KMS-11 (cell line): ENCODE results near the gene TEKT3.

Experiments used
- H2AFZ ChIP-seq: fragments of 200-600 bp; sonication (generic); 2 replicates; pipeline ENCODE4 v1.6.1; 2016; ENCODE audit warnings: antibody characterized with exemption, mixed run types, low read depth
- H3K27ac ChIP-seq: fragments of 200-600 bp; sonication (generic); 2 replicates; pipeline ENCODE4 v1.6.1; 2016; ENCODE audit warnings: mild to moderate bottlenecking, mixed run types
- H3K27me3 ChIP-seq: fragments of 200-600 bp; sonication (generic); 2 replicates; pipeline ENCODE4 v1.6.1; 2017; ENCODE audit warnings: mild to moderate bottlenecking, low read depth, mixed run types, moderate library complexity; ENCODE audit not compliant: insufficient read depth
- H3K36me3 ChIP-seq: fragments of 200-600 bp; sonication (generic); 2 replicates; pipeline ENCODE4 v1.6.1; 2017; ENCODE audit warnings: mild to moderate bottlenecking, mixed run types; ENCODE audit not compliant: insufficient read depth
- H3K4me1 ChIP-seq: fragments of 200-600 bp; sonication (generic); 2 replicates; pipeline ENCODE4 v1.6.1; 2016; ENCODE audit warnings: mild to moderate bottlenecking, low read depth, mixed run types; ENCODE audit not compliant: poor library complexity, severe bottlenecking
- H3K4me2 ChIP-seq: fragments of 200-600 bp; sonication (generic); 2 replicates; pipeline ENCODE4 v1.7.0; 2016; ENCODE audit warnings: mild to moderate bottlenecking, mixed run types
- H3K4me3 ChIP-seq: fragments of 200-600 bp; sonication (generic); IDR thresholded peaks from 2 replicates; pipeline ENCODE4 v1.6.1; 2017; ENCODE audit warnings: low read depth, low read length, mixed read lengths; ENCODE audit not compliant: insufficient read depth
- H3K79me2 ChIP-seq: fragments of 200-600 bp; sonication (generic); 2 replicates; pipeline ENCODE4 v1.6.1; 2016; ENCODE audit warnings: low read depth, mixed run types; ENCODE audit not compliant: insufficient read depth
- H3K9ac ChIP-seq: fragments of 200-600 bp; sonication (generic); 2 replicates; pipeline ENCODE4 v1.6.1; 2016; ENCODE audit warnings: mild to moderate bottlenecking, mixed run types
- H4K20me1 ChIP-seq: fragments of 200-600 bp; sonication (generic); 2 replicates; pipeline ENCODE4 v1.6.1; 2016; ENCODE audit warnings: mild to moderate bottlenecking, mixed run types; ENCODE audit not compliant: insufficient read depth
- CTCF ChIP-seq: fragments of 200-600 bp; sonication (generic); conservative IDR thresholded peaks from 2 replicates; pipeline ENCODE4 v1.6.1; 2017; ENCODE audit warnings: low read depth, mild to moderate bottlenecking, antibody characterized with exemption, low read length, moderate library complexity, mixed read lengths

Gene TEKT3

DNA sequence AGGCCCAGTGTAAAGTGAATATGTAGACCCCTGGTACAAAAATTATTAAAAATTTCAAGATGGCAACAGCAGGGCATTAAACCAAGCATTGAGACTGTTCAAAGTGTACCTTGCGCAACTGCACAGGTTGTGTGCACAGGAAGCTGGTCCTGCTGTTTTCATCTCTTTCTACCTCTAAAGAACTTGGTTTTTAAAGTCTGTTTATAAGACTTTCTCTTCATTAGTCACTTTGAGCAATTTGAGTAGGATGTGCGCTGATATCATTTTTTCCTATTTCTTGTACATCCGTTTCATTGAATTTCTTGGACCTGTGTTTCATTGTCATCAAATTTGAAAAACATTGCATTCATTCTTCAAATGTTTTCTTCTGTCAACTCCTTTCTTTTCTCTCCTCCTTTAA is 59.5 kb downstream of the TEKT3 start:
- no peak overlapping the region for H3K27ac ChIP-seq
- no peak overlapping the region for H3K9ac ChIP-seq
- H3K79me2 ChIP-seq, result no peaks in the 10 kb centered on the region
- no peaks in the 10 kb centered on the region for H3K4me1 ChIP-seq
- H3K4me3 ChIP-seq, result no peak overlapping the region
- H3K36me3 ChIP-seq, result no peaks in the 10 kb centered on the region
- no peak overlapping the region for H3K4me2 ChIP-seq
- no peaks in the 10 kb centered on the region for H3K27me3 ChIP-seq
- TF ChIP-seq CTCF, result no peak
- no peaks in the 10 kb centered on the region for H4K20me1 ChIP-seq
- no peak overlapping the region for H2AFZ ChIP-seq

DNA sequence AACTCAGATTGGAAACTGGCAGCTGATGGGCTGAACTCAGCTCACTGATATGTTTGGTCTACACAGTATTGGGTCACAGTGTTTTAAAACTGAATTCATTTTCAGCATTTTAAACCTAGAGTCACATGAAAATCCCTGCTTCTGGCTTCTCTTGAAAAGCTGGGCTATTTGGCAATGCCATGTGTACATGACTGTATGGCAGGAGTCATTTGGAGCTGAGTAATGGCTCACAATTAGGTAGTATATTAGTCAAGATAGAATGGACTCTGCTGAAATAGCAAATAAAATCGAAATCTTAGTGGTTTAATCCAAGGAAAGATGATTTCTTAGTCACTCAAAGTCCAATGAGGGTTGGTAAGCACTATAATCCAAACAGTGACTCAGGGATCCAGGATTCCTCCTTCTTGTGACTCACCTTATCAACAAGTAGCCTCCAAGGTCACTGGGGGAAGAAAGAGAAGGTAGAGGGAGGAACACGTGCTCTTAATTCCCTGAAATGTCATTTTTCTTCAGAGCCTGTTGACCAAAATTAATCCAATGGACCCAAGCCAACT is 62.4 kb downstream of the TEKT3 start:
- H3K9ac ChIP-seq, result no peak overlapping the region
- no peaks in the 10 kb centered on the region for H3K4me1 ChIP-seq
- no peaks in the 10 kb centered on the region for H3K79me2 ChIP-seq
- H4K20me1 ChIP-seq, result no peaks in the 10 kb centered on the region
- no peak for TF ChIP-seq CTCF
- no peak overlapping the region for H3K27ac ChIP-seq
- no peaks in the 10 kb centered on the region for H3K27me3 ChIP-seq
- H3K4me2 ChIP-seq, result no peak overlapping the region
- H2AFZ ChIP-seq, result no peak overlapping the region
- H3K36me3 ChIP-seq, result no peaks in the 10 kb centered on the region
- H3K4me3 ChIP-seq, result no peak overlapping the region

- H3K4me1 ChIP-seq, result no peaks in the 10 kb centered on the region
- no peak overlapping the region for H3K4me2 ChIP-seq
- no peak overlapping the region for H3K4me3 ChIP-seq
- H3K36me3 ChIP-seq, result no peaks in the 10 kb centered on the region
- no peaks in the 10 kb centered on the region for H4K20me1 ChIP-seq
- H2AFZ ChIP-seq, result no peak overlapping the region
- no peaks in the 10 kb centered on the region for H3K27me3 ChIP-seq
- H3K27ac ChIP-seq, result no peak overlapping the region
- TF ChIP-seq CTCF, result no peak
- no peak overlapping the region for H3K9ac ChIP-seq
- no peaks in the 10 kb centered on the region for H3K79me2 ChIP-seq
Measured at GRCh38 chr17:15278380-15278779, 63.0 kb downstream of the TEKT3 start.

DNA sequence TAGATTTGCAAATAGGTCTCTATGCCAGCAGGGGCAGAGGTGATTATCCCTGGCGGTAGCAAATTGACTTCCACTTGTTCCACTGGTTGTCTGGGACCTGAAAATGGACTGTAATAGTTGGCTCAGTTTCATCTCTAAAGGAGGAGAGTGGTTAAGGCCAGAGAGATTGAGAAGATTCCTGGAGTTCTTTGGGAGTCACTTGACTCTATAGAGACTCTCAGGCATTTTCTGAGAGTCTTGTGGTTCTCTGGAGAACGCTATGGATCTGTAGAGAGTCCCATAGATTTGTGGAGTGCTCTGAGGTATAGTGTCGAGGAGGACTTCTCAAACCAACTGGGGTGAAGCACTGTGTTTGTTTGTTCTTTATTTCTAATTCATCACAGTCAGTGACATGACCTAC is 67.4 kb downstream of the TEKT3 start:
- no peaks in the 10 kb centered on the region for H4K20me1 ChIP-seq
- no peak overlapping the region for H3K4me2 ChIP-seq
- H3K79me2 ChIP-seq, result no peaks in the 10 kb centered on the region
- H3K4me3 ChIP-seq, result no peak overlapping the region
- H3K27me3 ChIP-seq, result no peaks in the 10 kb centered on the region
- no peak overlapping the region for H3K27ac ChIP-seq
- TF ChIP-seq CTCF, result no peak
- H3K36me3 ChIP-seq, result no peaks in the 10 kb centered on the region
- no peak overlapping the region for H2AFZ ChIP-seq
- H3K9ac ChIP-seq, result no peak overlapping the region
- H3K4me1 ChIP-seq, result no peaks in the 10 kb centered on the region
